ENCODE results near the gene XPNPEP1. TPM values are rescaled to one million over a fixed set of nuclear protein-coding genes. Genes with fewer than 3 reads are reported as not detected.

XPNPEP1 gene
- polyA plus RNA-seq, 1 donor from 2014 or later: 96.3 TPM

DNA sequence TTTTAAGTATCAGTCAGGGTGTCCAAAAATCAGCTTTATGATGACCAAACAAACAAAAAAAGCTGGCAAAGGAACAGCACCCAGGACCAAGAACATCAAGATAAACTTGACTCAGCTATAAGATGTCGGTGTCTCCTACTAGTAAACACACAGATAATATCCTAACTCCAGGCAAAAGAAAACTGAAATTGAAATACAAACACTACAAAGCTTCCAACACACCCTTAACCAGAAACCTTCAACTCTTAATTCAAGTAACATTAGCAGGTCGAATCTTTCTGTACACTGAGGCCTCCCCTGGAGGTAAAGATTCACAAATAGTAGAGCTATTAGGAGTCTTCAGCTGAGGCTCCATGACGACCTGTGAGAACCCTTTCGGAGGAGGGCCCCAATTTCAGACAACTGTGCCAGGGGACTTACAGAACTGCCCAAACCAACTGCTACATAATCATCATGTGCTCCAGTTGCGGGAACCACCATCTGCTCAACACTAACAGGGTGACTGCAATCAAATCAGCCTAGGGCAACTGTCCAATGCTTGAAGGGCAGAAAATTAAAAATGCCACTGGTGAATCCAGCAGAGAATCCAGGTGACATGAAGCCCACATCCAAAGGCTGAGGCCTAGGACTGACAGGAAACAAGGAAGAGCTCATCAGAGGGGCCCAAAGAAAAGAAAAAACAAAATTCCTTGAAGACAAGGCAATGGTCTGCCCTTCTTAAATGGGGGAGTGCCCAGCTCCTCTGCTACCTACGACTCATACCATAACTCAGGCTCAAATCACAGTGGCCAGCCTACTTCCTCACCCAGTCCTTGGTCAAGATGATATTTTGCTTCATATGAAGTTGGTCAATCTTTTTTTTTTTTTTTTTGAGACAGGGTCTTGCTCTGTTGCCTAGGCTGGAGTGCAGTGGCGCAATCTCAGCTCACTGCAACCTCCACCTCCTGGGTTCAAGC is 20.0 kb downstream of the XPNPEP1 start:
- no peaks in the 10 kb centered on the region for H3K27me3 ChIP-seq (ENCODE audit: insufficient read depth, low read depth, low read length)
- no peak overlapping the region for H3K4me3 ChIP-seq (ENCODE audit: low read length)
- no peak overlapping the region for H2AFZ ChIP-seq (ENCODE audit: low read depth, low read length)
- H3K4me2 ChIP-seq (ENCODE audit: low read length): no peak overlapping the region
- no peaks in the 10 kb centered on the region for H3K79me2 ChIP-seq (replicated peaks; ENCODE audit: insufficient read depth, low read length)
- H3K9me3 ChIP-seq (ENCODE audit: low read length): no peaks in the 10 kb centered on the region
- no peaks in the 10 kb centered on the region for H3K9me2 ChIP-seq (ENCODE audit: insufficient read depth, low read length)
- TF ChIP-seq TAF1 (IDR thresholded peaks at IDR 0.05; ENCODE audit: low read depth) (no peak), REST (IDR thresholded peaks at IDR 0.05; ENCODE audit: borderline replicate concordance) (no peak)
- H3F3A ChIP-seq (ENCODE audit: insufficient read depth, low read length, poor library complexity, severe bottlenecking): no peaks in the 10 kb centered on the region
- no peak overlapping the region for H3K27ac ChIP-seq (ENCODE audit: low read length)
- H3K36me3 ChIP-seq (ENCODE audit: insufficient read depth, low read length): no peaks in the 10 kb centered on the region
- no peaks in the 10 kb centered on the region for H4K20me1 ChIP-seq (ENCODE audit: insufficient read depth)
- no peak overlapping the region for H3K9ac ChIP-seq (ENCODE audit: low read length)

DNA sequence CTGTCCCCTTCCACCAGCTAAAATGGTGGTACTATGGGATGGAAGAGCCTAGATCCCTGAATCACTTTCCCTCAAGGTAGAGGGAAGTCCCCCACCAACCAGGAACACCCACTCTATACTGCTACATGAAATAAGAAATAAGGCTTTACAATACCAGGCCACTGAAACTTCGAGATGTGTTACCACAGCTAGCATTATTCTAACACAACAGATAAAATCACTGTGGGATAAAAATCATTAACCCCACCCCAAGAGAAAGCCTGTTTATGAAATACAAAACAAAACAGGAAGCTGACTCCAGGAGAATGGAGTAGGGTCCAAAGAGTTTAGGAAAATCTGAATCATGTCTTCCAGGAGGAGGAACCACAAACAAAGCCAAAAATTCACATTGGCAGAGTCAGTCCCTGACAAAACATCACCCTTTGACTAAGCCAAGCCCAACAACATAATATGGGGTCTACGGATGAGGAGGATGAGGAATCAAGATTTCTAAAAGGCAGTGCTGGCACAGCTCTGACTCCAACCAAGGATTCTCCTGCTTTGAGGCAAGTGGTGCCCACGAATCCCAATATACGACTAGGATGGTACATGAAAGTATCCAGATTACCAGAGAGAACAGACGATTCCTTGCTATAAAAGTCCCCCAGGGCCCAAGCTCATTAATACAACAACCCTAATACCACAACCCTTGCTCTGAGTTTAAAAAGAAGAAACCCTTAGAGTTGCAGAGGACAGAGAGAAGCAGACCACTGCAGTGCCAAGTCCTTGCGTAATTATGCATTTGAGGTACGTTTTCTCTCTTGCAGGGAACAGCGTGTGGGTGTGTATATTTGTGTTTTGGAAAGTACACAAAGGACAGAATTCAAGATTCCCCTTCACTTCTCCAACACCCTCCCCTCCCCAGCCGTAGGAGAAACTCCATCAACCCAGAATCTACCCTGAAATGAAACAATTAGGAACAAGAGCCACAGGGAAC is 23.7 kb downstream of the XPNPEP1 start:
- Histone ChIP-seq H4K20me1 (ENCODE audit: insufficient read depth) (no peaks in the 10 kb centered on the region), H3K36me3 (ENCODE audit: insufficient read depth, low read length) (no peaks in the 10 kb centered on the region), H3K4me3 (ENCODE audit: low read length) (no peak overlapping the region), H2AFZ (ENCODE audit: low read depth, low read length) (no peak overlapping the region), H3K9me2 (ENCODE audit: insufficient read depth, low read length) (no peaks in the 10 kb centered on the region), H3K27ac (ENCODE audit: low read length) (no peak overlapping the region), H3K4me2 (ENCODE audit: low read length) (no peak overlapping the region), H3K9me3 (ENCODE audit: low read length) (no peaks in the 10 kb centered on the region), H3K9ac (ENCODE audit: low read length) (no peak overlapping the region), H3F3A (ENCODE audit: insufficient read depth, low read length, poor library complexity, severe bottlenecking) (no peaks in the 10 kb centered on the region), H3K27me3 (ENCODE audit: insufficient read depth, low read depth, low read length) (no peaks in the 10 kb centered on the region), H3K79me2 (replicated peaks; ENCODE audit: insufficient read depth, low read length) (no peaks in the 10 kb centered on the region)
- TF ChIP-seq SMC3 (conservative IDR thresholded peaks at IDR 0.05; ENCODE audit: poor library complexity): no peak

- Histone ChIP-seq H3K4me3 (ENCODE audit: low read length) (no peak overlapping the region), H3K27ac (ENCODE audit: low read length) (no peak overlapping the region), H3K9ac (ENCODE audit: low read length) (no peak overlapping the region), H4K20me1 (ENCODE audit: insufficient read depth) (no peaks in the 10 kb centered on the region), H3K27me3 (ENCODE audit: insufficient read depth, low read depth, low read length) (no peaks in the 10 kb centered on the region), H3K4me2 (ENCODE audit: low read length) (no peak overlapping the region), H3K9me3 (ENCODE audit: low read length) (no peaks in the 10 kb centered on the region), H3K79me2 (replicated peaks; ENCODE audit: insufficient read depth, low read length) (no peaks in the 10 kb centered on the region), H2AFZ (ENCODE audit: low read depth, low read length) (no peak overlapping the region), H3K9me2 (ENCODE audit: insufficient read depth, low read length) (no peaks in the 10 kb centered on the region), H3F3A (ENCODE audit: insufficient read depth, low read length, poor library complexity, severe bottlenecking) (no peaks in the 10 kb centered on the region), H3K36me3 (ENCODE audit: insufficient read depth, low read length) (no peaks in the 10 kb centered on the region)
- no peak for TF ChIP-seq EZH2 (IDR thresholded peaks at IDR 0.05; ENCODE audit: borderline replicate concordance, insufficient read depth, low read length, poor library complexity, severe bottlenecking)
- TF ChIP-seq RAD21 (conservative IDR thresholded peaks at IDR 0.05): no peak
Measured at GRCh38 chr10:109898666-109899355, 24.5 kb downstream of the XPNPEP1 start.

All from neural cell (in vitro differentiated cells).